Measurements from ENCODE around the gene KRTAP10-1.

KRTAP10-1 gene

GRCh38 chr21:44498280-44499210 is 41.5 kb downstream of the KRTAP10-1 start:
- TF ChIP-seq CTCF (IDR thresholded peaks at IDR 0.05; ENCODE audit: insufficient read depth, low read depth, low read length, missing control alignments) = no peak
- DNase-seq (ENCODE audit: low read depth) = no peak
- H3K4me3 ChIP-seq (ENCODE audit: low read length) = no peak overlapping the region

- no peak for DNase-seq (ENCODE audit: low read depth)
- no peak for TF ChIP-seq CTCF (IDR thresholded peaks at IDR 0.05; ENCODE audit: insufficient read depth, low read depth, low read length, missing control alignments)
- H3K4me3 ChIP-seq (ENCODE audit: low read length) = no peak overlapping the region
Observed at GRCh38 chr21:44497703-44498126, 42.3 kb downstream of the KRTAP10-1 start.

- DNase-seq (ENCODE audit: low read depth) = no peak
- no peak overlapping the region for H3K4me3 ChIP-seq (ENCODE audit: low read length)
- no peak for TF ChIP-seq CTCF (IDR thresholded peaks at IDR 0.05; ENCODE audit: insufficient read depth, low read depth, low read length, missing control alignments)
Observed at GRCh38 chr21:44496564-44497550, 43.1 kb downstream of the KRTAP10-1 start.

GRCh38 chr21:44495611-44496563 is 44.1 kb downstream of the KRTAP10-1 start:
- no peak for DNase-seq (ENCODE audit: low read depth)
- TF ChIP-seq CTCF (IDR thresholded peaks at IDR 0.05; ENCODE audit: insufficient read depth, low read depth, low read length, missing control alignments) = no peak
- no peak overlapping the region for H3K4me3 ChIP-seq (ENCODE audit: low read length)

- no peak overlapping the region for H3K4me3 ChIP-seq (ENCODE audit: low read length)
- no peak for DNase-seq (ENCODE audit: low read depth)
- no peak for TF ChIP-seq CTCF (IDR thresholded peaks at IDR 0.05; ENCODE audit: insufficient read depth, low read depth, low read length, missing control alignments)
Observed at GRCh38 chr21:44494956-44495355, 45.0 kb downstream of the KRTAP10-1 start.

- no peak overlapping the region for H3K4me3 ChIP-seq (ENCODE audit: low read length)
- TF ChIP-seq CTCF (IDR thresholded peaks at IDR 0.05; ENCODE audit: insufficient read depth, low read depth, low read length, missing control alignments) = no peak
- no peak for DNase-seq (ENCODE audit: low read depth)
Observed at GRCh38 chr21:44494418-44494817, 45.6 kb downstream of the KRTAP10-1 start.
